HUES6 (cell line): Measurements from ENCODE around the gene EPOP.

ENCODE experiments used
- H3K27ac ChIP-seq: 2 replicates; pipeline ENCODE4 v1.7.0; 2013; ENCODE audit warnings: low read depth, mild to moderate bottlenecking, low read length, inconsistent platforms
- H3K27me3 ChIP-seq: 2 replicates; pipeline ENCODE4 v1.6.1; 2013; ENCODE audit warnings: low read length; ENCODE audit not compliant: control insufficient read depth, insufficient read depth
- H3K36me3 ChIP-seq: 2 replicates; pipeline ENCODE4 v1.6.1; 2013; ENCODE audit warnings: low read length; ENCODE audit not compliant: control insufficient read depth, insufficient read depth
- H3K4me1 ChIP-seq: 2 replicates; pipeline ENCODE4 v1.6.1; 2013; ENCODE audit warnings: low read length; ENCODE audit not compliant: control insufficient read depth, insufficient read depth
- H3K4me3 ChIP-seq: 2 replicates; pipeline ENCODE4 v1.5.1; 2013; ENCODE audit warnings: low read depth, low read length
- H3K9ac ChIP-seq: one replicate; pipeline ENCODE4 v1.6.1; 2013; ENCODE audit warnings: mild to moderate bottlenecking, low read length
- H3K9me3 ChIP-seq: 2 replicates; pipeline ENCODE4 v1.6.1; 2013; ENCODE audit warnings: low read depth, low read length; ENCODE audit not compliant: control insufficient read depth, insufficient read depth

The EPOP gene

GRCh38 chr17:38712593-38712992 lies 37.8 kb upstream of the EPOP start:
- Histone ChIP-seq H3K27me3 (peaks cover 4% of the 10 kb centered on the region; the same call in 1 of the 2 replicates), H3K9ac (no peak overlapping the region), H3K9me3 (no peaks in the 10 kb centered on the region), H3K36me3 (peaks cover 53% of the 10 kb centered on the region), H3K4me3 (no peak overlapping the region), H3K27ac (no peak overlapping the region), H3K4me1 (peaks cover 31% of the 10 kb centered on the region)

GRCh38 chr17:38711792-38712571 lies 37.2 kb upstream of the EPOP start:
- H3K36me3 ChIP-seq: peaks cover 51% of the 10 kb centered on the region
- H3K4me3 ChIP-seq: no peak overlapping the region
- H3K27ac ChIP-seq: no peak overlapping the region
- no peaks in the 10 kb centered on the region for H3K9me3 ChIP-seq
- no peak overlapping the region for H3K9ac ChIP-seq
- peaks cover 37% of the 10 kb centered on the region for H3K4me1 ChIP-seq
- H3K27me3 ChIP-seq: peaks cover 10% of the 10 kb centered on the region; the same call in 1 of the 2 replicates

DNA sequence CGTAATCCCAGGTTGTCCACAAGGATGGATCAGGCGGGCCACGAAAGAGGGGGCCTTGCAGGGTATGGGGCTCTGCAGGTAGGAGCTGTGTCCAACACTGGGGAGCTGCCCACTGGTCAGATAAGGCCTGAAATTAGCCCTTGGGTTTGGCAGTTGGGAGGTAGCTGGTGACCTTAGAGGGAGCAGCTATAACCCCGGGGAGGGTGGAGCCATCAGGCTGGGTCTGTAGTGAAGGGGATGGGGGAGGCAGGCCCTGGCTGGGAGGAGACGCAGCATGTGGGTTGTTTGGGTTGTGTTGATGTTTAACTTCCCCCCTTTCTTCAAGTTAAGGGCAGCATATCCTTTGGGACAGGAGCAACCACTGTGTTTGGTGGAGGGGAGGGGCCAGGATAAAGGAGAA lies 36.2 kb upstream of the EPOP start:
- H3K9ac ChIP-seq: no peak overlapping the region

GRCh38 chr17:38710604-38710962 lies 35.8 kb upstream of the EPOP start:
- H3K9ac ChIP-seq: no peak overlapping the region
- H3K9me3 ChIP-seq: no peaks in the 10 kb centered on the region
- peaks cover 18% of the 10 kb centered on the region; the same call in 1 of the 2 replicates for H3K27me3 ChIP-seq
- H3K4me3 ChIP-seq: no peak overlapping the region
- H3K4me1 ChIP-seq: peaks cover 36% of the 10 kb centered on the region
- peaks cover 43% of the 10 kb centered on the region for H3K36me3 ChIP-seq
- H3K27ac ChIP-seq: no peak overlapping the region

More for the DNA sequence above, 36.2 kb upstream of the EPOP start:
- no peak overlapping the region for H3K4me3 ChIP-seq
- peaks cover 40% of the 10 kb centered on the region for H3K4me1 ChIP-seq
- no peaks in the 10 kb centered on the region for H3K9me3 ChIP-seq
- peaks cover 46% of the 10 kb centered on the region for H3K36me3 ChIP-seq
- H3K27me3 ChIP-seq: peaks cover 18% of the 10 kb centered on the region; the same call in 1 of the 2 replicates
- no peak overlapping the region for H3K27ac ChIP-seq

DNA sequence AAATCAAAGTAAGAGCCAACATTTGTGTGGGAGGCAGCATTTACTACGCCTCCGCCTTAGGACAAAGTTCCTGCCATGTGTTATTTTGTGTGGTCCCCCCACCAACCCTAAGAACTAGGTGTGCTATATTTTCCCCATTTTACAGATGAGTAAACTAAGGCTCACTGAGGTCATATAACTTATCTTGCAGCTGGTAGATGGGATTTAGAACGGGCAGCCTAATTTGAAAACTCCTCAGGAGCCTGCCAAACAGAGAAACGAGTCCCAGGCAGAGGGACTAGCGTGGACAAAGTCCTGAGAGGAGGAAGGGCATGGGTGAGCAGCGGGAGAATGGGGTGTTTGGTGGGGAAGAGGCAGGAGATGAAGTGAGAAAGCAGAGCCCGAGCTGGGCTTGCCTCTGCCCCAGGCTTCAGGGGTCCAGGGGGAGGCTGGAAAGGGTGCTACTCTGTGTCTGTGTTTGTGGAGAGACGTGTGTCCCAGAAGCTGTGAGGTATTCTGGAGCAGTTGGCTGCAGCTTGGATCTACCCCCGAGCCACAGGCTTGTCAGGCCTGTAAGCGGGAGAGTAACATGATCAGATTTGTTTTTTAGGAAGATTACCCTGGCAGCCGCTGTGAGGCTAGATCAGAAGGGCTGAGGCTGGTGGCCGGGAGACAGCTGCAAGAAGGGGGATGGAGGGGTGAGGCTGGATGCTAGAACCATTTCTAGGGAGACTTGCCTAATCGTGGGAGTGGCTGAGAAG lies 35.3 kb upstream of the EPOP start:
- H3K36me3 ChIP-seq: peaks cover 43% of the 10 kb centered on the region
- H3K4me3 ChIP-seq: no peak overlapping the region

GRCh38 chr17:38709104-38709820 lies 34.5 kb upstream of the EPOP start:
- Histone ChIP-seq H3K9me3 (no peaks in the 10 kb centered on the region), H3K9ac (no peak overlapping the region), H3K27me3 (peaks cover 23% of the 10 kb centered on the region; the same call in 1 of the 2 replicates), H3K27ac (no peak overlapping the region), H3K4me1 (peaks cover 34% of the 10 kb centered on the region), H3K36me3 (peaks cover 39% of the 10 kb centered on the region), H3K4me3 (no peak overlapping the region)

More for the DNA sequence above, 35.3 kb upstream of the EPOP start:
- Histone ChIP-seq H3K9me3 (no peaks in the 10 kb centered on the region), H3K9ac (no peak overlapping the region), H3K27ac (no peak overlapping the region), H3K4me1 (peaks cover 31% of the 10 kb centered on the region), H3K27me3 (peaks cover 18% of the 10 kb centered on the region; the same call in 1 of the 2 replicates)

GRCh38 chr17:38707678-38708351 lies 33.1 kb upstream of the EPOP start:
- Histone ChIP-seq H3K4me3 (no peak overlapping the region), H3K27me3 (peaks cover 36% of the 10 kb centered on the region), H3K36me3 (peaks cover 25% of the 10 kb centered on the region), H3K9me3 (no peaks in the 10 kb centered on the region), H3K27ac (no peak overlapping the region), H3K9ac (no peak overlapping the region), H3K4me1 (peaks cover 39% of the 10 kb centered on the region)

- Histone ChIP-seq H3K9me3 (no peaks in the 10 kb centered on the region), H3K27ac (no peak overlapping the region), H3K9ac (peak overlapping the region; percentile 65), H3K36me3 (peaks cover 15% of the 10 kb centered on the region; the same call in 1 of the 2 replicates), H3K27me3 (peaks cover 45% of the 10 kb centered on the region), H3K4me1 (peaks cover 43% of the 10 kb centered on the region), H3K4me3 (peak overlapping the region; percentile 79)
Measured at GRCh38 chr17:38706505-38707216, 31.9 kb upstream of the EPOP start.

GRCh38 chr17:38705803-38706504 lies 31.2 kb upstream of the EPOP start:
- Histone ChIP-seq H3K4me3 (peak overlapping the region; percentile 79), H3K9ac (peak overlapping the region; percentile 65), H3K36me3 (peaks cover 12% of the 10 kb centered on the region; the same call in 1 of the 2 replicates), H3K9me3 (no peaks in the 10 kb centered on the region), H3K27ac (peak overlapping the region; percentile 6; the same call in 1 of the 2 replicates), H3K4me1 (peaks cover 44% of the 10 kb centered on the region), H3K27me3 (peaks cover 52% of the 10 kb centered on the region)

DNA sequence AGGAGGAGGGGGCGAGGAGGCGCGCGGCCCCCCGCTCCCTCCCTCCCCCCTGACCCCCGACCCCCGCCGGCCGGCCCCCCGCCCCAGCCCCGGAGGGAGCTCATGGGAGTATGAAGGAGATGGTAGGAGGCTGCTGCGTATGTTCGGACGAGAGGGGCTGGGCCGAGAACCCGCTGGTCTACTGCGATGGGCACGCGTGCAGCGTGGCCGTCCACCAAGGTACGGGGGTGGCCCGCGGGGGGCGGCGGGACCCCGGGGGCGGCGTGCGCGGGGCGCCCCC lies 30.7 kb upstream of the EPOP start:
- Histone ChIP-seq H3K9ac (no peak overlapping the region), H3K4me1 (peaks cover 44% of the 10 kb centered on the region), H3K36me3 (peaks cover 12% of the 10 kb centered on the region; the same call in 1 of the 2 replicates), H3K9me3 (no peaks in the 10 kb centered on the region), H3K27me3 (peaks cover 57% of the 10 kb centered on the region), H3K4me3 (peak overlapping the region; percentile 79), H3K27ac (no peak overlapping the region)
